ENCODE results near the gene E2F1.
"Not testable (repeated sequence)": the region's sequence is repeated elsewhere in the genome, so short reads cannot be mapped to it uniquely, and the experiment has no call there.

E2F1 gene

DNA sequence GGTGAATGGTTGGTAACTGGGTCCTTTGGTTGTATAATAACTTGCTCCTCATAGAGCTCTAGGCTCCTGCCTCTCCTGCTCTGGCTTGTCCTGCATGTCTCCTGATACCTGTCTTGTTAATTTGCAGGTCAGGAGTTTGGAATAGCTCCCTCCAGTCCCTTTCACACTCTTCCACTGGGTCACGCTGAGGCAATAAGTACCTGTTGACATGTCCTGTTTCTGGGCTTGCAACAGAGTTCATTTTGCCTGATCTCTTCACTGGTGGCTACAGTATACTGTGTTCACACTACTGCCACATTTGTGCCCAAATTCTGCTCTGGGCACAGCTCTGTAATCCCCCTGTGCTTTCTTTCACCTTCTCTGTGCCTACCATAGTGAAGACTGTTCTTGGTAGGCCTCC, 49.4 kb downstream of the E2F1 start:
- no peak for FAIRE-seq

DNA sequence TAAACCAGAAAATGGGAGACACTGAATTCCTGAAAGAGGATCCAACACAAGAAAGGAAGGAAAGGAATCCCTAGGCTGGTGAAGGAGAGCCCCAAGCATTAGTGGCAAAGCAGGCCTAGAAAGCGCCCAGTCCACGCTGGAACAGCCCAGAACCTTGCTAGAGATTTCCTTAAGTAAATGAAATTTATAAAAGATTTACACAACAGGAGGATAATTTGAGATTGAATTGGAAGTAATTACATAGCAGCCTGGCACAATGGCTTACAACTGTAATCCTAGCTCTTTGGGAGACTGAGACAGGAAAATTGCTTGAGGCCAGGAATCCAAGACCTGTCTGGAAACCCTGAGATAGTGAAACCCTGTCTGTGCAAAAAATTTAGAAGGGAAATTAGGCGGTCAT, 50.8 kb downstream of the E2F1 start:
- no peak for FAIRE-seq

DNA sequence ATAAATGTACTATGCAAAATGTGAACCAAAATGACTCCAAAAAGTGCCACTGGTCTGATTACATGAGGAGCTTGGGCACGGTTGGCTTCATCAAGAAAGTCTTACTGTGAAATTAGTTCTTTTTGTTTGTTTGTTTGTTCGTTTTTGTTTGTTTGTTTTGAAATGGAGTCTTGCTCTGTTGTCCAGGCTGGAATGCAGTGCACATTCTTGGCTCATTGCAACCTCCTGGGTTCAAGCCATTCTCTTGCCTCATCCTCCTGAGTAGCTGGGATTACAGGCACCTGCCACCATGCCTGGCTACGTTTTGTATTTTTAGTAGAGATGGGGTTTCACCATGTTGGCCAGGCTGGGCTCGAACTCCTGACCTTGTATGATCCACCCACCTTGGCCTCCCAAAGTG, 54.3 kb downstream of the E2F1 start:
- not testable (repeated sequence) for FAIRE-seq

DNA sequence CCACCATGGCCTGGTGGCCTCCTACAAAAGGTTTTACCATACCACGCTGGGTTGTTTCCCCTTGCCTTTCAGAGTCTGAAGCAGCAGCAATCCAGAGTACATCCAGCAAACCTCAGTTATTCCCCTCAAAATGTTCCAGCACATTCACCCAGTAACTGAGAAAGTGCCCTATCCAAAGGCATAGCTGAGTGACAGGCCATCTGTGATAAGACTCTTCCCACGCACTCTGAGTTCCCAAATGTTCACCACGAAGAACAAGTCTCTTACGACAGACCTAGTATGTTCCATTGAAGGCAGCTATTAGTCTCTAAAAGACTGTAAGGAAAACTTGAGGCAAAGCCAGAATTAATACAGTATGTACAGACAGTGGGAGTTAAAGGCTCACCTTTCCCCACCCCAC, 55.7 kb downstream of the E2F1 start:
- FAIRE-seq, result no peak

DNA sequence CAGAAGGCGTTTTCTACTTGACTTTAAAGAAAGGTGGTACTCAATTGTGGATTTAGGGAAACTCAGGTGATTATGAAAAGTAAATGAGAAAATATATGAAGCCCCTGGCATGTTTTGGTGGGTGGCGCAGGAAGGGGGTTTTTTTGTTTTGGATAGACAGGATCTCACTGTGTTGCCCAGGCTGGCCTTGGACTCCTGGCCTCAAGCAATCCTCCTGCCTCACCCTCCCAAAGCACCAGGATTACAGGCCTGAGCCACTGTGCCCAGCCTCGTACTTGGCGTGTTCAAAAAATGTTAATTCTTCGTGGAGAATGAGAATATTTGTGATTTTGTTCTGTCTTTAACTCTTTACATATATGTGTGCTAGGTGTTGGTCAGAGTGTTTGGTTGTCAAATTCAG, 56.2 kb downstream of the E2F1 start:
- FAIRE-seq, result no peak

DNA sequence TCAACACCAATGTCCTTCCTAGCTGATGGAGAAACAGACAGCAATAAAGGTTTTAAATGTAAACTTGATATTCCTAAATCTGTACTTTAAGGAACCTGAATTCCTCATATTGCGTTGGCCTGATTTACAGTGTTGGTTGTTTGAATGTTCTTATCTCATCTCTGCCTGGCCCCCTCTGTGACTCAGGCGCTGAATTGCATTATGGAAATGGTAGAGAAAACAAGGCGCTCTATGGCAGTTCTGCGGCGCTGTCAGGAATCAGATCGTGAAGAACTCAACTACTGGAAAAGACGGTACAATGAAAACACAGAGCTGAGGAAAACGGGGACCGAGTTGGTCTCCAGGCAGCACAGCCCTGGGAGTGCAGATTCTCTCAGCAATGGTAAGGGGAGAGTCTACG, 56.7 kb downstream of the E2F1 start:
- no peak for FAIRE-seq

DNA sequence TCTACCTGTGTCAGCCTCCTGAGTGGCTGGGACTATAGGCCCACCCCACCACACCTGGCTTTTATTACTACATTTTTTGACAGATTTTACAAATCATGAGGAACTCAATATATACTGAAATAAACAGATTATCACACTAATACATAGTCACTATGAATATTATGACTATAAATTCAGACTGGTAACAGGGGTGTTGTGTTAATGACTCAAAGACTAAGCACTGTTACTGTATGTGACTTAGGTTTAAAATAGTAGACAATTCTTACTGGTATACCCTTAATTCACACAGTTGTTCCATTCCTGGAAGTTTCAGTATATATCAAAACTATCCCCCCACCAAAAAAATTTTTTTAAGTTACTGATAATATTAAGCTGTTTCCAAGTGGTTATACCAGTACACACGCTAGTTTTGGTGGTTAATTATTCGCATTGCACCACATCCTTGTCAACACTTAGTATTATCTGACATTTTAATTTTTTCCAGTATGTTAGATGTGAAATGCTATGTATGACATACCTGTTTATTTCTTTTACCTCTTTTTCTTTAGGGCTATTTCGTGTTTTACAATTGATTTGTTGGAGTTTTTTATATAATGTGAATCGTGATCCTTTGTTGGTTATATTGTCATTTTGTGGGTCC, 58.5 kb downstream of the E2F1 start:
- no peak for FAIRE-seq

DNA sequence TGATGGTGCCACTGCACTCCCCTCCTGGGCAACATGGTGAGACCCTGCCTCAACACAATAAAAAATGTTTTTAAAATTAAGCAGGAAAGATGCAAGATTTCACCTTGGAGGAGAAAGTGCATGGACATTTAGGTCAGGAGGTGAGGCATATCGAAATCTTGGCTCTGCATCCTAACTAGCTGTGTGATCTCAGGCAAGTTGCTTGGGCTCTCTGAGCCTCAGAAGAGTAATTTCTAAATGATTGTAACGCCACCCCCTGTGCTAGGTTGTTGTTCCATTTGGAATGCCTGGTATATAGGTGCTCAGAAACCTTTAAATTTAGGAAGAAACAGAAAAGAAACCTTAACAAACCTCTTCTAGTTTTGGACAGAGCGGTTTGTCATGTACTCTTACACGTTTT, 60.0 kb downstream of the E2F1 start:
- no peak for FAIRE-seq
